ENCODE data around the gene RECK.

GRCh38 chr9:36040271-36040925, 3.7 kb downstream of the RECK start:
- TF ChIP-seq CTCF (IDR thresholded peaks at IDR 0.05; ENCODE audit: low read depth, low read length, poor library complexity, severe bottlenecking) (no peak), EZH2phosphoT487 (IDR thresholded peaks at IDR 0.05; ENCODE audit: borderline replicate concordance, low read length) (no peak)

All from DOHH2 (cell line).